GM21529 (cell line): ENCODE data around the gene UBTFL1.
"Not testable (repeated sequence)": the region's sequence is repeated elsewhere in the genome, so short reads cannot be mapped to it uniquely, and the experiment has no call there.

ENCODE experiments used
- ATAC-seq: cut with Tn5 transposase; IDR thresholded peaks from one replicate; pipeline ENCODE4 v1.9.1; 2021; ENCODE audit not compliant: unreplicated experiment

The UBTFL1 gene

GRCh38 chr11:90085650-90086049, at the start of gene UBTFL1:
UBTFL1 (plus strand) TSS chr11:90085950; CDS start chr11:90085950, 0 bp downstream.
- not testable (repeated sequence) for ATAC-seq

- ATAC-seq, result not testable (repeated sequence)
Observed at GRCh38 chr11:90051591-90052209, 34.0 kb upstream of the UBTFL1 start.

GRCh38 chr11:90052311-90052710, 33.4 kb upstream of the UBTFL1 start:
- not testable (repeated sequence) for ATAC-seq

- not testable (repeated sequence) for ATAC-seq
Observed at GRCh38 chr11:90053545-90053944, 32.2 kb upstream of the UBTFL1 start.

- ATAC-seq, result not testable (repeated sequence)
Observed at GRCh38 chr11:90088731-90089130, 3.0 kb downstream of the UBTFL1 start.

- ATAC-seq, result not testable (repeated sequence)
Observed at GRCh38 chr11:90095230-90095924, 9.6 kb downstream of the UBTFL1 start.

- ATAC-seq, result not testable (repeated sequence)
Observed at GRCh38 chr11:90098261-90098660, 12.5 kb downstream of the UBTFL1 start.

- ATAC-seq, result no peak
Observed at GRCh38 chr11:90100431-90100830, 14.7 kb downstream of the UBTFL1 start.

GRCh38 chr11:90113541-90113940, 27.8 kb downstream of the UBTFL1 start:
- no peak for ATAC-seq

GRCh38 chr11:90120191-90120590, 34.4 kb downstream of the UBTFL1 start:
- no peak for ATAC-seq

GRCh38 chr11:90124371-90124770, 38.6 kb downstream of the UBTFL1 start:
- ATAC-seq, result no peak

GRCh38 chr11:90124946-90125345, 39.2 kb downstream of the UBTFL1 start:
- no peak for ATAC-seq

- no peak for ATAC-seq
Observed at GRCh38 chr11:90133560-90134477, 48.1 kb downstream of the UBTFL1 start.

GRCh38 chr11:90134478-90135003, 48.8 kb downstream of the UBTFL1 start, which contains the start of gene NAALAD2:
NAALAD2 (plus strand) TSS chr11:90134663; CDS start chr11:90134759, 96 bp downstream.
- no peak for ATAC-seq

GRCh38 chr11:90135016-90135415, 49.3 kb downstream of the UBTFL1 start:
- ATAC-seq, result no peak
